Panc1 (cell line): Measurements from ENCODE around the gene SDK1. TPM values are rescaled to one million over a fixed set of nuclear protein-coding genes. Genes with fewer than 3 reads are reported as not detected.

ENCODE experiments used
- ATAC-seq: fragments of 200-7000 bp; cut with Tn5 transposase; 2 replicates; pipeline ENCODE4 v1.9.1; 2020; ENCODE audit warnings: mild to moderate bottlenecking, moderate library complexity
- BruUV-seq: library from RNA; stranded (reverse); fragments of 400-500 nt; replicated peaks from 2 replicates; lab custom pipeline; 2021; lab: Mats Ljungman, UMichigan
- CTCF ChIA-PET: fragments of 300-600 bp; sonication (Branson Sonifier 250); formaldehyde crosslinking; loops from one replicate; lab custom pipeline; 2022; ENCODE audit warnings: antibody characterized with exemption; lab: Charles Lee
- POLR2A ChIA-PET: fragments of 300-600 bp; sonication (Branson Sonifier 250); formaldehyde crosslinking; loops from one replicate; lab custom pipeline; 2022; ENCODE audit warnings: antibody characterized with exemption; lab: Charles Lee
- DNase-seq: peaks from one replicate; pipeline ENCODE4 v3.0.0-alpha.2; 2010; ENCODE audit warnings: low read depth, low spot score
- H3K27ac ChIP-seq: 2 replicates; pipeline ENCODE4 v1.5.1; 2011; ENCODE audit warnings: mild to moderate bottlenecking, low read length, inconsistent platforms
- H3K27me3 ChIP-seq: fragments of 200-500 bp; sonication (Bioruptor generic); 2 replicates; pipeline ENCODE4 v1.6.0; 2014; ENCODE audit warnings: low read length, inconsistent platforms; ENCODE audit not compliant: control insufficient read depth, insufficient read depth
- H3K36me3 ChIP-seq: fragments of 200-500 bp; sonication (Bioruptor generic); 2 replicates; pipeline ENCODE4 v1.5.1; 2014; ENCODE audit warnings: inconsistent platforms, mild to moderate bottlenecking, low read length, moderate library complexity; ENCODE audit not compliant: control insufficient read depth, insufficient read depth
- H3K4me1 ChIP-seq: 2 replicates; pipeline ENCODE4 v1.5.1; 2011; ENCODE audit warnings: inconsistent platforms, mild to moderate bottlenecking, low read length, moderate library complexity; ENCODE audit not compliant: control insufficient read depth, insufficient read depth
- H3K4me3 ChIP-seq, 2 experiments: 2 replicates each; pipeline ENCODE4 v1.5.1; 2011 to 2012; ENCODE audit warnings: low read depth in 2 of 2, low read length in 2 of 2, mild to moderate bottlenecking in 2 of 2, inconsistent platforms in 1 of 2, moderate library complexity in 1 of 2
- H3K9me3 ChIP-seq: fragments of 200-500 bp; sonication (Bioruptor generic); 2 replicates; pipeline ENCODE4 v1.5.1; 2014; ENCODE audit warnings: low read depth, mild to moderate bottlenecking, inconsistent platforms, low read length, moderate library complexity; ENCODE audit not compliant: control insufficient read depth, insufficient read depth
- CTCF ChIP-seq: fragments of 450-650 bp; IDR thresholded peaks from 2 replicates; pipeline ENCODE4 v1.5.1; 2017; ENCODE audit warnings: mild to moderate bottlenecking
- POLR2AphosphoS5 ChIP-seq: IDR thresholded peaks from 2 replicates; pipeline ENCODE4 v1.6.1; 2012; ENCODE audit warnings: mild to moderate bottlenecking, low read depth, low read length, moderate library complexity
- REST ChIP-seq, 2 experiments: IDR thresholded peaks; 2 replicates each; pipeline ENCODE4 v1.6.1; 2011 to 2012; ENCODE audit warnings: low read depth in 2 of 2, control low read depth in 1 of 2, low read length in 1 of 2, mild to moderate bottlenecking in 1 of 2, moderate library complexity in 1 of 2; ENCODE audit not compliant: insufficient read depth in 1 of 2
- SIN3A ChIP-seq: IDR thresholded peaks from 2 replicates; pipeline ENCODE4 v1.6.1; 2012; ENCODE audit warnings: low read depth, mild to moderate bottlenecking, low read length, moderate library complexity, borderline replicate concordance; ENCODE audit not compliant: insufficient read depth
- TCF7L2 ChIP-seq: IDR thresholded peaks from 2 replicates; pipeline ENCODE4 v1.6.1; 2011; ENCODE audit warnings: mild to moderate bottlenecking, low read depth, low read length, inconsistent platforms
- in situ Hi-C: cut with HindIII; loops from 2 replicates; pipeline ENCODE4 v1.10.0; 2016; ENCODE audit warnings: low sequenced_read_pairs, low pct_unique_long_range_greater_than_20kb
- intact Hi-C: fragments of 100-400 bp; cut with micrococcal nuclease; formaldehyde crosslinking; loops from one replicate; pipeline ENCODE4 v1.10.0; 2022; ENCODE audit not compliant: unreplicated experiment
- total RNA-seq: library from RNA; stranded (reverse); gene quantifications from one replicate; pipeline ENCODE4 v1.2.1, GENCODE V29; 2021; ENCODE audit not compliant: unreplicated experiment

The SDK1 gene
- total RNA-seq, 1 experiment from 2014 or later = 47.4 TPM

DNA sequence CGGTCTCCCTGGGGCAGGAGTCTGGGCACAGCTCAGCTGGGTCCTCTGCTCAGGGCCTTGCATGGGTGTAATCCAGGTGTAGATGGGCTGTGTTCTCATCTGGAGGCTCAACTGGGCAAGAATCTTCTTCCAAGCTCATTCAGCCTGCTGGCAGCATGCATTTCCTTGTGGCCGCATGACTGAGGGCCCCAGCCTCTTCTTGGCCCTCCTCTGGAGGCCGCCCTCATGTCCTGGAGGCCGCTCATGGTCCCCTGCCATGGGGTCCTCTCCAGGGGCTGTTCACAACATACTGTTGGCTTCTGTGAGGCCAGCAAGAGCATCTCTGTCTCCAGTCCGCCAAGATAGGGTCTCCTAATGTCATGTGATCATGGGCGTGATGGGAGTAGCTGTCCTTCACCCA, 943.6 kb downstream of the SDK1 start:
- Histone ChIP-seq H3K4me3 (no peak overlapping the region), H3K4me1 (no peaks in the 10 kb centered on the region), H3K27ac (no peak overlapping the region), H3K27me3 (no peaks in the 10 kb centered on the region), H3K36me3 (no peaks in the 10 kb centered on the region), H3K9me3 (no peaks in the 10 kb centered on the region)
- ChIA-PET POLR2A (no interaction called here), CTCF (no interaction called here)
- BruUV-seq = no TSS peak
- ATAC-seq (no peak), DNase-seq (no peak)
- in situ Hi-C loops = no loop called here
- intact Hi-C loops = no loop called here
- TF ChIP-seq REST (IDR thresholded peaks at IDR 0.05; ENCODE audit: insufficient read depth in 1 of 2, low read depth in 2 of 2, low read length in 1 of 2) = no peak
- TF ChIP-seq SIN3A = no peak
- no peak for TF ChIP-seq TCF7L2
- TF ChIP-seq POLR2AphosphoS5 = no peak
- no peak for TF ChIP-seq CTCF

DNA sequence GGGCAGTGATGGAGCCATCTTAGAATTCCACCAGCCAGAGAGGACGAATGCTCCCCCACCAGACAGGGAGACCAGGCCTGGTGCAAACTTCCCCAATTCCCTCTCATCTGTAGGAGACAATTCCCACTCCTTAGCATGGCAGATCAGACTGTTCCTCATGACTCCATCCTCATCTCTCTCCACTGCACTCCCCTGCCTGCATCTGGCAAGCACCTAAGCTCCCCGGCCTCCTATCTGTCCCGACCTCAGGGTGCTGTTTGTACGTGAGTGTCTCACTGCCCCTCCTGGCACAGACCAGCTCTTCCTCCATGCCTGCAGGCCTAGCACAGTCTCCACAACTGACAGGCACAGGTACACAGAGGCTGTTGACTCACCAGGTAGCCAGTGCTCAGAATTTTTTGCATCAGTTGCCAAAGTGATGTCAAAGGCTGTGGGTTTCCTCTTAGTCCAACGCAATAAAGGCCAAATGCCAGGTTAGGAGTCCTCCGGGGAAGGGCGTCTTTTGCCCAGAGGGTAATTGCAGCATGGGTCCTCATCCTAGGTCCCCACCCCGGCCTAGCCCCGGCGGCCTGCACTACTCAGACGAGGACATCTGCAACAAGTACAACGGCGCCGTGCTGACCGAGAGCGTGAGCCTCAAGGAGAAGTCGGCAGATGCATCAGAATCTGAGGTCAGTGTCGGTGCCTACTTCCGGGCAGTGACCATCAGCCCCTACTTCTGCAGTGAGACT, 944.2 kb downstream of the SDK1 start:
- BruUV-seq = no TSS peak
- in situ Hi-C loops = no loop called here
- intact Hi-C loops = no loop called here

More for the DNA sequence above, 944.2 kb downstream of the SDK1 start:
- ATAC-seq (no peak), DNase-seq (no peak)
- ChIA-PET POLR2A (no interaction called here), CTCF (no interaction called here)
- no peak for TF ChIP-seq SIN3A
- TF ChIP-seq REST (IDR thresholded peaks at IDR 0.05; ENCODE audit: insufficient read depth in 1 of 2, low read depth in 2 of 2, low read length in 1 of 2) = no peak
- no peak for TF ChIP-seq TCF7L2
- TF ChIP-seq CTCF = no peak
- TF ChIP-seq POLR2AphosphoS5 = no peak
- Histone ChIP-seq H3K4me1 (no peaks in the 10 kb centered on the region), H3K9me3 (no peaks in the 10 kb centered on the region), H3K4me3 (no peak overlapping the region), H3K27ac (no peak overlapping the region), H3K36me3 (no peaks in the 10 kb centered on the region), H3K27me3 (no peaks in the 10 kb centered on the region)
